Measurements from ENCODE around the gene NFKBIB. TPM values are rescaled to one million over a fixed set of nuclear protein-coding genes. Genes with fewer than 3 reads are reported as not detected.

Gene NFKBIB
- total and polyA plus RNA-seq, 5 donors, result 16.0 to 28.9 (median 20.6) TPM

DNA sequence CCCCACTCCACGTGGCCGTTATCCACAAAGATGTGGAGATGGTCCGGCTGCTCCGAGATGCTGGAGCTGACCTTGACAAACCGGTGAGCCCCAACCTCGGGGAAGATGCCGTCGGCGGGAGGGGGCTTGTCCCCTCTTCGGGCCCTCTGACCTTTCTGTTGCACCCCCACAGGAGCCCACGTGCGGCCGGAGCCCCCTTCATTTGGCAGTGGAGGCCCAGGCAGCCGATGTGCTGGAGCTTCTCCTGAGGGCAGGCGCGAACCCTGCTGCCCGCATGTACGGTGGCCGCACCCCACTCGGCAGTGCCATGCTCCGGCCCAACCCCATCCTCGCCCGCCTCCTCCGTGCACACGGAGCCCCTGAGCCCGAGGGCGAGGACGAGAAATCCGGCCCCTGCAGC is 7.5 kb downstream of the NFKBIB start:
- WGBS, result 93% methylated on average over 29 of the region's 29 CpGs
- H3K4me3 ChIP-seq (ENCODE audit: low read length), result no peak overlapping the region
- no peaks in the 10 kb centered on the region for H3K4me1 ChIP-seq (ENCODE audit: control insufficient read depth, insufficient read depth, low read length)
- no peaks in the 10 kb centered on the region for H3K9me3 ChIP-seq (ENCODE audit: control insufficient read depth, low read length)
- ATAC-seq, result no peak
- intact Hi-C loops (cut with DNase I), result no loop called here
- no peaks in the 10 kb centered on the region for H3K27me3 ChIP-seq (ENCODE audit: control insufficient read depth, insufficient read depth)
- no peak overlapping the region for H3K27ac ChIP-seq (ENCODE audit: low read length)
- peak in 1 of 3 donors; percentile 49 for DNase-seq

GRCh38 chr19:38907670-38908069 is 7.9 kb downstream of the NFKBIB start:
- Histone ChIP-seq H3K27ac (ENCODE audit: low read length) (no peak overlapping the region), H3K4me3 (ENCODE audit: low read length) (no peak overlapping the region), H3K27me3 (ENCODE audit: control insufficient read depth, insufficient read depth) (no peaks in the 10 kb centered on the region), H3K9me3 (ENCODE audit: control insufficient read depth, low read length) (no peaks in the 10 kb centered on the region), H3K4me1 (ENCODE audit: control insufficient read depth, insufficient read depth, low read length) (no peaks in the 10 kb centered on the region)
- no peak for ATAC-seq
- intact Hi-C loops (cut with DNase I), result no loop called here
- WGBS, result 95% methylated on average over 12 of the region's 12 CpGs
- DNase-seq, result peak in 1 of 3 donors; percentile 48

GRCh38 chr19:38908911-38909310 is 9.1 kb downstream of the NFKBIB start:
- H3K27me3 ChIP-seq (ENCODE audit: control insufficient read depth, insufficient read depth), result no peaks in the 10 kb centered on the region
- WGBS, result 77% methylated on average over 10 of the region's 10 CpGs
- H3K27ac ChIP-seq (ENCODE audit: low read length), result no peak overlapping the region
- H3K9me3 ChIP-seq (ENCODE audit: control insufficient read depth, low read length), result no peaks in the 10 kb centered on the region
- H3K4me1 ChIP-seq (ENCODE audit: control insufficient read depth, insufficient read depth, low read length), result no peaks in the 10 kb centered on the region
- DNase-seq (peak in 1 of 3 donors; percentile 46), ATAC-seq (no peak)
- intact Hi-C loops (cut with DNase I), result no loop called here
- no peak overlapping the region for H3K4me3 ChIP-seq (ENCODE audit: low read length)

DNA sequence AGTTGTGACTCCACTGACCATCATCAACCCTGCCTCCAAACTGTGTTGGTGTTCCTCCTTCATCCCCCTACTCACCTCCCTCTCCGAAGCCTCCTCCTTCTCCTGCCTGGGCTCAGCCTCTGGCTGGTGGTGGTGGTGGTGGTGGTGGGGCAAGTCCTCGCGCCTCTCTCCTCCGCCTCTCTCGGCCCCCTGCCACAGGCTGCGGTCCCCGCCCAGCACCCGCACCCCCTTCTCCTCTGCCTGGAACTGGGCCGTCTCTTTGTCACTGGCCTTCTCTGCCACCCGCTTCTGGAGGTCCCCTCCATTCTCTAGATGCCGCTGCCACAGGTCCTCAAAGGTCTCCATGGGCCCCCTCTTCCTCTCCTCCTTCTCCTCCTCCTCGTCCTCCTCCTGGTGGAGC is 10.7 kb downstream of the NFKBIB start:
- ATAC-seq, result no peak
- intact Hi-C loops (cut with DNase I), result no loop called here
- Histone ChIP-seq H3K9me3 (ENCODE audit: control insufficient read depth, low read length) (no peaks in the 10 kb centered on the region), H3K4me3 (ENCODE audit: low read length) (no peak overlapping the region), H3K4me1 (ENCODE audit: control insufficient read depth, insufficient read depth, low read length) (no peaks in the 10 kb centered on the region), H3K27me3 (ENCODE audit: control insufficient read depth, insufficient read depth) (no peaks in the 10 kb centered on the region), H3K27ac (ENCODE audit: low read length) (no peak overlapping the region)
- 94% methylated on average over 12 of the region's 12 CpGs for WGBS
- DNase-seq, result no peak

GRCh38 chr19:38911388-38912001 is 11.7 kb downstream of the NFKBIB start:
- Histone ChIP-seq H3K9me3 (ENCODE audit: control insufficient read depth, low read length) (no peaks in the 10 kb centered on the region), H3K27ac (ENCODE audit: low read length) (no peak overlapping the region), H3K27me3 (ENCODE audit: control insufficient read depth, insufficient read depth) (no peaks in the 10 kb centered on the region), H3K4me3 (ENCODE audit: low read length) (no peak overlapping the region), H3K4me1 (ENCODE audit: control insufficient read depth, insufficient read depth, low read length) (no peaks in the 10 kb centered on the region)
- ATAC-seq (peak; percentile 10 to 12), DNase-seq (peak in 1 of 3 donors; percentile 59)
- WGBS, result 55% methylated on average over 16 of the region's 16 CpGs
- intact Hi-C loops (cut with DNase I), result no loop called here

- Histone ChIP-seq H3K4me3 (ENCODE audit: low read length) (no peak overlapping the region), H3K9me3 (ENCODE audit: control insufficient read depth, low read length) (no peaks in the 10 kb centered on the region), H3K27ac (ENCODE audit: low read length) (no peak overlapping the region), H3K27me3 (ENCODE audit: control insufficient read depth, insufficient read depth) (no peaks in the 10 kb centered on the region), H3K4me1 (ENCODE audit: control insufficient read depth, insufficient read depth, low read length) (no peaks in the 10 kb centered on the region)
- no peak for ATAC-seq
- intact Hi-C loops (cut with DNase I), result no loop called here
- peak in 1 of 3 donors; percentile 52 for DNase-seq
- WGBS, result 78% methylated on average over 12 of the region's 12 CpGs
Measured at GRCh38 chr19:38912600-38913514, 13.1 kb downstream of the NFKBIB start.

- no peaks in the 10 kb centered on the region for H3K4me1 ChIP-seq (ENCODE audit: control insufficient read depth, insufficient read depth, low read length)
- H3K9me3 ChIP-seq (ENCODE audit: control insufficient read depth, low read length), result no peaks in the 10 kb centered on the region
- no peaks in the 10 kb centered on the region for H3K27me3 ChIP-seq (ENCODE audit: control insufficient read depth, insufficient read depth)
- H3K27ac ChIP-seq (ENCODE audit: low read length), result no peak overlapping the region
- intact Hi-C loops (cut with DNase I), result no loop called here
- WGBS, result 93% methylated on average over 8 of the region's 8 CpGs
- ATAC-seq, result no peak
- H3K4me3 ChIP-seq (ENCODE audit: low read length), result no peak overlapping the region
- DNase-seq, result no peak
Measured at GRCh38 chr19:38913958-38914357, 14.2 kb downstream of the NFKBIB start.

- WGBS, result 89% methylated on average over 44 of the region's 44 CpGs
- DNase-seq (peak in 1 of 3 donors; percentile 44), ATAC-seq (no peak)
- Histone ChIP-seq H3K4me3 (ENCODE audit: low read length) (no peak overlapping the region), H3K4me1 (ENCODE audit: control insufficient read depth, insufficient read depth, low read length) (no peaks in the 10 kb centered on the region), H3K27me3 (ENCODE audit: control insufficient read depth, insufficient read depth) (no peaks in the 10 kb centered on the region), H3K27ac (ENCODE audit: low read length) (no peak overlapping the region), H3K9me3 (ENCODE audit: control insufficient read depth, low read length) (no peaks in the 10 kb centered on the region)
- intact Hi-C loops (cut with DNase I), result no loop called here
Measured at GRCh38 chr19:38915329-38916321, 15.9 kb downstream of the NFKBIB start.

GRCh38 chr19:38917516-38917915 is 17.7 kb downstream of the NFKBIB start:
- no peaks in the 10 kb centered on the region for H3K9me3 ChIP-seq (ENCODE audit: control insufficient read depth, low read length)
- 66% methylated on average over 9 of the region's 9 CpGs for WGBS
- ATAC-seq (no peak), DNase-seq (no peak)
- H3K27me3 ChIP-seq (ENCODE audit: control insufficient read depth, insufficient read depth), result no peaks in the 10 kb centered on the region
- no peak overlapping the region for H3K27ac ChIP-seq (ENCODE audit: low read length)
- intact Hi-C loops (cut with DNase I), result no loop called here
- no peaks in the 10 kb centered on the region for H3K4me1 ChIP-seq (ENCODE audit: control insufficient read depth, insufficient read depth, low read length)
- no peak overlapping the region for H3K4me3 ChIP-seq (ENCODE audit: low read length)

- WGBS, result 78% methylated on average over 13 of the region's 13 CpGs
- H3K4me3 ChIP-seq (ENCODE audit: low read length), result no peak overlapping the region
- no peak overlapping the region for H3K27ac ChIP-seq (ENCODE audit: low read length)
- peak in 1 of 2 donors; percentile 4 for ATAC-seq
- intact Hi-C loops (cut with DNase I), result no loop called here
- H3K9me3 ChIP-seq (ENCODE audit: control insufficient read depth, low read length), result no peaks in the 10 kb centered on the region
- no peaks in the 10 kb centered on the region for H3K4me1 ChIP-seq (ENCODE audit: control insufficient read depth, insufficient read depth, low read length)
- peak in 1 of 3 donors; percentile 48 for DNase-seq
- H3K27me3 ChIP-seq (ENCODE audit: control insufficient read depth, insufficient read depth), result no peaks in the 10 kb centered on the region
Measured at GRCh38 chr19:38917921-38918491, 18.2 kb downstream of the NFKBIB start.

Measured in right cardiac atrium (tissue), 5 donors.